Endothelial cell of umbilical vein (primary cell): Measurements from ENCODE around the gene RNF213. TPM values are rescaled to one million over a fixed set of nuclear protein-coding genes. Genes with fewer than 3 reads are reported as not detected.

Experiments
- BruUV-seq: library from RNA; stranded (reverse); fragments of 400-500 nt; replicated peaks from 2 replicates; lab custom pipeline; 2021; lab: Mats Ljungman, UMichigan
- CTCF ChIA-PET: fragments of 300-600, 350-600 bp; sonication (Branson Sonifier 250); formaldehyde crosslinking; loops from one replicate; lab custom pipeline; 2021; ENCODE audit warnings: antibody characterized with exemption, inconsistent platforms; lab: Charles Lee
- POLR2A ChIA-PET: fragments of 300-600, 350-600 bp; sonication (Branson Sonifier 250); formaldehyde crosslinking; loops from one replicate; lab custom pipeline; 2021; ENCODE audit warnings: antibody characterized with exemption, inconsistent platforms; lab: Charles Lee
- DNase-seq: peaks from one replicate; pipeline ENCODE4 v3.0.0-alpha.2; 2011; ENCODE audit warnings: low read depth, low spot score
- FAIRE-seq: peaks from 2 replicates; lab custom pipeline; 2011; peaks lifted over from hg19 to GRCh38; lab: Jason Lieb, UNC
- H2AFZ ChIP-seq: 2 replicates; pipeline ENCODE4 v1.6.0; 2012; ENCODE audit warnings: low read depth, low read length, control low read depth, inconsistent platforms
- H3K27ac ChIP-seq: 2 replicates; pipeline ENCODE4 v1.5.1; 2011; ENCODE audit warnings: low read depth, mild to moderate bottlenecking, control low read depth, low read length, moderate library complexity; ENCODE audit not compliant: insufficient read depth
- H3K27me3 ChIP-seq, 2 experiments: 2 replicates each; pipeline versions ENCODE4 v1.6.0 to v1.6.1; 2011; ENCODE audit warnings: low read length in 2 of 2, mixed read lengths in 1 of 2; ENCODE audit not compliant: control insufficient read depth in 2 of 2, insufficient read depth in 2 of 2
- H3K36me3 ChIP-seq, 2 experiments: 2 replicates in 1 of 2; 3 replicates in 1 of 2; pipeline ENCODE4 v1.5.1; 2011; ENCODE audit warnings: low read length in 2 of 2, mild to moderate bottlenecking in 1 of 2, moderate library complexity in 1 of 2; ENCODE audit not compliant: control insufficient read depth in 2 of 2, insufficient read depth in 2 of 2; ENCODE audit errors: extremely low read depth in 1 of 2
- H3K4me1 ChIP-seq: 3 replicates; pipeline ENCODE4 v1.5.1; 2011; ENCODE audit warnings: mild to moderate bottlenecking, low read length; ENCODE audit not compliant: control insufficient read depth, insufficient read depth; ENCODE audit errors: extremely low read depth
- H3K4me2 ChIP-seq: 2 replicates; pipeline ENCODE4 v1.6.1; 2011; ENCODE audit warnings: low read length, control low read depth, mixed read lengths; ENCODE audit not compliant: insufficient read depth
- H3K4me3 ChIP-seq, 3 experiments: fragments of 200-600 bp in 1 of 3; sonication (generic), shearing (Covaris generic) in 1 of 3; replicated peaks in 1 of 3; 2 replicates each; pipeline ENCODE4 v1.5.1; 2011 to 2016; ENCODE audit warnings: control low read depth in 3 of 3, low read length in 3 of 3, mild to moderate bottlenecking in 2 of 3, inconsistent platforms in 1 of 3, low read depth in 1 of 3, moderate library complexity in 1 of 3; ENCODE audit not compliant: insufficient read depth in 1 of 3
- H3K79me2 ChIP-seq: 2 replicates; pipeline ENCODE4 v1.6.0; 2012; ENCODE audit warnings: low read length, inconsistent platforms; ENCODE audit not compliant: control insufficient read depth, insufficient read depth
- H3K9ac ChIP-seq: replicated peaks from 2 replicates; pipeline ENCODE3; 2011; ENCODE audit warnings: low read length, control low read depth; ENCODE audit not compliant: insufficient read depth; ENCODE audit errors: extremely low read depth
- H3K9me1 ChIP-seq: replicated peaks from 3 replicates; pipeline ENCODE4 v1.6.0; 2011; ENCODE audit warnings: mild to moderate bottlenecking, low read length; ENCODE audit not compliant: control insufficient read depth, insufficient read depth; ENCODE audit errors: extremely low read depth
- H3K9me3 ChIP-seq: replicated peaks from 2 replicates; pipeline ENCODE4 v1.5.1; 2012; ENCODE audit warnings: low read length, inconsistent platforms; ENCODE audit not compliant: control insufficient read depth, insufficient read depth
- H4K20me1 ChIP-seq: replicated peaks from 2 replicates; pipeline ENCODE3; 2011; ENCODE audit warnings: mild to moderate bottlenecking, low read length; ENCODE audit not compliant: control insufficient read depth, insufficient read depth; ENCODE audit errors: extremely low read depth
- EZH2 ChIP-seq: IDR thresholded peaks from 2 replicates; pipeline ENCODE4 v1.6.1; 2012; ENCODE audit warnings: borderline replicate concordance, low read depth, mild to moderate bottlenecking, moderate library complexity, low read length, inconsistent platforms; ENCODE audit not compliant: severe bottlenecking
- FOS ChIP-seq: IDR thresholded peaks from 2 replicates; pipeline ENCODE4 v1.6.1; 2011; ENCODE audit warnings: mild to moderate bottlenecking, low read length, moderate library complexity, borderline replicate concordance; ENCODE audit not compliant: insufficient read depth
- GATA2 ChIP-seq: IDR thresholded peaks from 2 replicates; pipeline ENCODE4 v1.7.0; 2011; ENCODE audit warnings: low read depth, mild to moderate bottlenecking, moderate library complexity, mixed read lengths, low read length; ENCODE audit not compliant: insufficient read length, insufficient read depth
- JUN ChIP-seq: IDR thresholded peaks from 2 replicates; pipeline ENCODE4 v1.6.1; 2011; ENCODE audit warnings: borderline replicate concordance, low read depth; ENCODE audit not compliant: insufficient read length, insufficient read depth
- MYC ChIP-seq: IDR thresholded peaks from one replicate; pipeline ENCODE4 v1.6.1; 2011; ENCODE audit warnings: mild to moderate bottlenecking, low read depth, low read length
- POLR2A ChIP-seq: IDR thresholded peaks from 2 replicates; pipeline ENCODE4 v1.6.1; 2012; ENCODE audit warnings: low read depth, mild to moderate bottlenecking, control low read depth, low read length
- POLR2AphosphoS5 ChIP-seq: IDR thresholded peaks from 2 replicates; pipeline ENCODE4 v1.6.1; 2012; ENCODE audit warnings: low read depth, mild to moderate bottlenecking, control low read depth, low read length, moderate library complexity; ENCODE audit not compliant: insufficient read depth
- dilution Hi-C: fragments of 300-500 bp; cut with MboI; formaldehyde crosslinking; loops from one replicate; pipeline ENCODE4 v1.15.0; 2019; ENCODE audit warnings: low sequenced_read_pairs; ENCODE audit not compliant: extremely low pct_ligation_motif_present
- intact Hi-C: fragments of 100-400 bp; cut with micrococcal nuclease; formaldehyde crosslinking; loops from one replicate; pipeline ENCODE4 v1.10.0; 2022
- polyA plus RNA-seq, 4 experiments: library from polyadenylated mRNA; depleted of rRNA in 3 of 4; stranded (reverse) in 3 of 4; unstranded in 1 of 4; fragments of >200 nt; gene quantifications; 2 replicates each; pipeline versions ENCODE4 v1.2.1 to v1.2.3, GENCODE V29; 2011 to 2012; ENCODE audit warnings: missing spikeins in 1 of 4
- total RNA-seq: library from RNA; stranded (reverse); gene quantifications from 2 replicates; pipeline ENCODE4 v1.2.3, GENCODE V29; 2021
- TF ChIP-seq, protein P1 (sequence below), 2 donors: IDR thresholded peaks; 1 replicate in 1 of 2; 2 replicates in 1 of 2; pipeline ENCODE4 v1.5.1; 2011; ENCODE audit warnings: low read length in 2 of 2, mild to moderate bottlenecking in 2 of 2, moderate library complexity in 2 of 2, control low read depth in 1 of 2, inconsistent platforms in 1 of 2, low read depth in 1 of 2; ENCODE audit not compliant: insufficient read depth in 1 of 2; ENCODE audit errors: extremely low read depth in 1 of 2
- TF ChIP-seq, protein P2 (sequence below): IDR thresholded peaks from 2 replicates; pipeline ENCODE4 v1.6.1; 2011; ENCODE audit not compliant: insufficient read depth, insufficient read length

RNF213 gene
- total and polyA plus RNA-seq, 2 donors (not counting 3 experiments of a cell fraction or from before 2014, with no cell fraction given): 36.5 to 116 TPM

DNA sequence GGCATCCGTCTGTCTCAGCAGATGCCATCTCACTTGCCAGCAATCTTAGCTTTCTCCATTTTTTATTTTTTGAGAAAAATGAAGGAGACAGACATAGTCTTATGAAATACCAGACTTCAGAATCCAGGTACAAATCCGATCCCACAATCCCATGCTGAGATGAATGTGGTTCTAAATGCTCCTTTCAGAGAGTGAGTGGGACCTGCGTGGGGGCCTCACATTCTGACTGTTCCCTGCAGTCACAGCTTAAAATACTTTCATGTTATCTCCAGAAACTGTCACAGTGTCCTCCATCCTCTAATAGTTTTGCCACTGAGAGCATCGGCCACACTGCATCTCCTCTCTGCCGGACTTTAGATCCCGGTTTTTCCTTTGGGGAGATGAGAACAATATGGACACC is 119.4 kb downstream of the RNF213 start:
- POLR2A ChIA-PET: no interaction called here
- FAIRE-seq (no peak), DNase-seq (no peak)
- intact Hi-C loops (no loop called here), dilution Hi-C loops (no loop called here)
- Histone ChIP-seq H3K4me2 (no peak overlapping the region), H3K27me3 (no peaks in the 10 kb centered on the region), H3K27ac (no peak overlapping the region), H2AFZ (no peak overlapping the region), H3K9ac (no peak overlapping the region), H3K4me1 (peaks cover 8% of the 10 kb centered on the region), H4K20me1 (no peaks in the 10 kb centered on the region), H3K4me3 (no peak overlapping the region), H3K9me1 (no peaks in the 10 kb centered on the region), H3K9me3 (no peaks in the 10 kb centered on the region), H3K79me2 (no peaks in the 10 kb centered on the region), H3K36me3 (peaks cover 18 to 59% of the 10 kb centered on the region in 2 experiments)
- TF ChIP-seq JUN: no peak
- no peak for TF ChIP-seq MYC
- TF ChIP-seq FOS: no peak
- no peak for TF ChIP-seq POLR2AphosphoS5
- TF ChIP-seq, protein P1, sequence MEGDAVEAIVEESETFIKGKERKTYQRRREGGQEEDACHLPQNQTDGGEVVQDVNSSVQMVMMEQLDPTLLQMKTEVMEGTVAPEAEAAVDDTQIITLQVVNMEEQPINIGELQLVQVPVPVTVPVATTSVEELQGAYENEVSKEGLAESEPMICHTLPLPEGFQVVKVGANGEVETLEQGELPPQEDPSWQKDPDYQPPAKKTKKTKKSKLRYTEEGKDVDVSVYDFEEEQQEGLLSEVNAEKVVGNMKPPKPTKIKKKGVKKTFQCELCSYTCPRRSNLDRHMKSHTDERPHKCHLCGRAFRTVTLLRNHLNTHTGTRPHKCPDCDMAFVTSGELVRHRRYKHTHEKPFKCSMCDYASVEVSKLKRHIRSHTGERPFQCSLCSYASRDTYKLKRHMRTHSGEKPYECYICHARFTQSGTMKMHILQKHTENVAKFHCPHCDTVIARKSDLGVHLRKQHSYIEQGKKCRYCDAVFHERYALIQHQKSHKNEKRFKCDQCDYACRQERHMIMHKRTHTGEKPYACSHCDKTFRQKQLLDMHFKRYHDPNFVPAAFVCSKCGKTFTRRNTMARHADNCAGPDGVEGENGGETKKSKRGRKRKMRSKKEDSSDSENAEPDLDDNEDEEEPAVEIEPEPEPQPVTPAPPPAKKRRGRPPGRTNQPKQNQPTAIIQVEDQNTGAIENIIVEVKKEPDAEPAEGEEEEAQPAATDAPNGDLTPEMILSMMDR (IDR thresholded peaks at IDR 0.05; ENCODE audit: extremely low read depth in 1 of 2, insufficient read depth in 1 of 2, low read depth in 1 of 2, low read length in 2 of 2): no peak
- TF ChIP-seq EZH2: no peak
- no peak for TF ChIP-seq GATA2
- no peak for TF ChIP-seq POLR2A
- TF ChIP-seq, protein P2, sequence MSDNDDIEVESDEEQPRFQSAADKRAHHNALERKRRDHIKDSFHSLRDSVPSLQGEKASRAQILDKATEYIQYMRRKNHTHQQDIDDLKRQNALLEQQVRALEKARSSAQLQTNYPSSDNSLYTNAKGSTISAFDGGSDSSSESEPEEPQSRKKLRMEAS: no peak
- CTCF ChIA-PET: interaction anchor here (0.9 kb wide), 1 partner anchor 18 kb away, joined by 3 read pairs; no protein-coding TSS in a partner anchor
- BruUV-seq: no TSS peak
